Measurements from ENCODE around the gene DNAAF3. TPM values are rescaled to one million over a fixed set of nuclear protein-coding genes. Genes with fewer than 3 reads are reported as not detected.

Gene DNAAF3
- total and polyA plus RNA-seq, 4 donors, result 10.9 to 52.3 (median 13.7) TPM

GRCh38 chr19:55133639-55134444 lies 32.6 kb downstream of the DNAAF3 start:
- no peaks in the 10 kb centered on the region for H3K9me3 ChIP-seq (ENCODE audit: control insufficient read depth in 4 of 4, insufficient read depth in 3 of 4, low read length in 3 of 4)
- H3K4me1 ChIP-seq (ENCODE audit: control insufficient read depth in 5 of 5, insufficient read depth in 5 of 5, low read length in 5 of 5), result peaks cover 0 to 2% (median 0%) of the 10 kb centered on the region in 5 donors
- H3K27me3 ChIP-seq (ENCODE audit: control insufficient read depth in 3 of 3, insufficient read depth in 3 of 3, low read length in 2 of 3), result peaks cover 0 to 6% (median 3%) of the 10 kb centered on the region in 3 donors
- ATAC-seq (ENCODE audit: insufficient read depth, low FRiP score), result no peak
- no peak for TF ChIP-seq CTCF (IDR thresholded peaks at IDR 0.05; ENCODE audit: control extremely low read depth, extremely low read depth)
- no peak overlapping the region for H3K9ac ChIP-seq (ENCODE audit: insufficient read depth in 1 of 2, low read length in 2 of 2)
- H3K36me3 ChIP-seq (ENCODE audit: control insufficient read depth in 4 of 4, insufficient read depth in 4 of 4, low read length in 4 of 4), result no peaks in the 10 kb centered on the region
- 56 to 73% methylated on average over 25 of the region's 25 CpGs for WGBS, 2 donors
- no peak overlapping the region for H3K27ac ChIP-seq (ENCODE audit: low read depth in 1 of 2, low read length in 1 of 2)
- no peak overlapping the region for H3K4me3 ChIP-seq
- DNase-seq, result peak in 1 of 3 donors; percentile 27

GRCh38 chr19:55132453-55133129 lies 33.8 kb downstream of the DNAAF3 start:
- no peak overlapping the region for H3K27ac ChIP-seq (ENCODE audit: low read depth in 1 of 2, low read length in 1 of 2)
- no peak overlapping the region for H3K9ac ChIP-seq (ENCODE audit: insufficient read depth in 1 of 2, low read length in 2 of 2)
- DNase-seq, result no peak
- 43 to 45% methylated on average over 14 of the region's 14 CpGs for WGBS, 2 donors
- no peak for TF ChIP-seq CTCF (IDR thresholded peaks at IDR 0.05; ENCODE audit: control extremely low read depth, extremely low read depth)
- H3K4me1 ChIP-seq (ENCODE audit: control insufficient read depth in 5 of 5, insufficient read depth in 5 of 5, low read length in 5 of 5), result peaks cover 0 to 2% (median 0%) of the 10 kb centered on the region in 5 donors
- no peaks in the 10 kb centered on the region for H3K36me3 ChIP-seq (ENCODE audit: control insufficient read depth in 4 of 4, insufficient read depth in 4 of 4, low read length in 4 of 4)
- H3K4me3 ChIP-seq, result no peak overlapping the region
- H3K27me3 ChIP-seq (ENCODE audit: control insufficient read depth in 3 of 3, insufficient read depth in 3 of 3, low read length in 2 of 3), result peaks cover 0 to 6% (median 3%) of the 10 kb centered on the region in 3 donors
- H3K9me3 ChIP-seq (ENCODE audit: control insufficient read depth in 4 of 4, insufficient read depth in 3 of 4, low read length in 3 of 4), result no peaks in the 10 kb centered on the region
- ATAC-seq (ENCODE audit: insufficient read depth, low FRiP score), result no peak

- ATAC-seq (ENCODE audit: insufficient read depth, low FRiP score), result no peak
- Histone ChIP-seq H3K27ac (ENCODE audit: low read depth in 1 of 2, low read length in 1 of 2) (no peak overlapping the region), H3K27me3 (ENCODE audit: control insufficient read depth in 3 of 3, insufficient read depth in 3 of 3, low read length in 2 of 3) (peaks cover 0 to 6% (median 3%) of the 10 kb centered on the region in 3 donors), H3K4me1 (ENCODE audit: control insufficient read depth in 5 of 5, insufficient read depth in 5 of 5, low read length in 5 of 5) (peaks cover 0 to 2% (median 0%) of the 10 kb centered on the region in 5 donors), H3K9me3 (ENCODE audit: control insufficient read depth in 4 of 4, insufficient read depth in 3 of 4, low read length in 3 of 4) (no peaks in the 10 kb centered on the region), H3K36me3 (ENCODE audit: control insufficient read depth in 4 of 4, insufficient read depth in 4 of 4, low read length in 4 of 4) (no peaks in the 10 kb centered on the region), H3K4me3 (no peak overlapping the region), H3K9ac (ENCODE audit: insufficient read depth in 1 of 2, low read length in 2 of 2) (no peak overlapping the region)
- DNase-seq, result no peak
- TF ChIP-seq CTCF (IDR thresholded peaks at IDR 0.05; ENCODE audit: control extremely low read depth, extremely low read depth), result no peak
- 79 to 82% methylated on average over 16 of the region's 16 CpGs for WGBS, 2 donors
Measured at GRCh38 chr19:55131421-55131820, 35.0 kb downstream of the DNAAF3 start.
